Stimulated activated memory B cell treated with anti-CD40 and anti-IgM and Interleukin-4, amounts not matched to agents 10 μg/mL and 1 μg/mL and 100 μg/mL, for 72 hours (primary cell): ENCODE results near the gene AREL1.

Source experiments
- ATAC-seq: fragments of 150-1000 bp; cut with Tn5 transposase; 2 replicates; pipeline ENCODE4 v1.10.0; 2021
- H3K27ac Mint-ChIP-seq: one replicate; pipeline ENCODE4 v1.8.0; 2022; ENCODE audit warnings: mild to moderate bottlenecking, mixed read lengths
- H3K27me3 Mint-ChIP-seq: one replicate; pipeline ENCODE4 v1.8.0; 2022; ENCODE audit warnings: mixed read lengths
- H3K36me3 Mint-ChIP-seq: one replicate; pipeline ENCODE4 v1.8.0; 2022; ENCODE audit warnings: mixed read lengths
- H3K4me1 Mint-ChIP-seq: one replicate; pipeline ENCODE4 v1.8.0; 2022; ENCODE audit warnings: mixed read lengths
- H3K4me3 Mint-ChIP-seq: one replicate; pipeline ENCODE4 v1.8.0; 2022; ENCODE audit warnings: mild to moderate bottlenecking, moderate library complexity, mixed read lengths
- H3K9me3 Mint-ChIP-seq: one replicate; pipeline ENCODE4 v1.8.0; 2022; ENCODE audit warnings: mixed read lengths

The AREL1 gene

DNA sequence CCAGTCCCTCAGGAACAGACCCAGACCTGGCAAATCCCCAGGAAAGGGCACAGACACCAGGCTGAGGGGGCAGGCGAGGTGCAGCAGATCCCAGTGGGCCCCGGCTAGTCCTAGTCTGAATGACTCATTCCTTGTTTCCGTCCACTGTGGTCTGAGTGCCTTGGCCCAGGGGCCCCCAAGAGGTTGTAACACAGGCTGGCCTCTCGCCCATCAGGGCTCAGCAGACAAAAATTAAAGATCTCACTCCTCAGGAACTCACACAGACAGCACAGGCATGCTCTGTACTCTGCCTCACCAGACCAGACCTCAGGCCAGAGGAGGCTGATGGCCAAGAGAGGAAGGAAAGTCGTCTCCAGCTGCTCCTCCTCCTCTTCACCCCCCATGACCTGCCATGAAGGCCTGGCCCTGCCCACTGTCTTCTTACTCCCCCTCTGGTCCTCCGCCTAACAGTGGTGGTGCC, 93.2 kb downstream of the AREL1 start:
- Mint-ChIP-seq H3K4me3 (no peak overlapping the region), H3K4me1 (peaks cover 48% of the 10 kb centered on the region), H3K27ac (peak overlapping the region; percentile 38), H3K9me3 (no peaks in the 10 kb centered on the region), H3K36me3 (no peaks in the 10 kb centered on the region), H3K27me3 (peaks cover 16% of the 10 kb centered on the region)
- no peak for ATAC-seq

DNA sequence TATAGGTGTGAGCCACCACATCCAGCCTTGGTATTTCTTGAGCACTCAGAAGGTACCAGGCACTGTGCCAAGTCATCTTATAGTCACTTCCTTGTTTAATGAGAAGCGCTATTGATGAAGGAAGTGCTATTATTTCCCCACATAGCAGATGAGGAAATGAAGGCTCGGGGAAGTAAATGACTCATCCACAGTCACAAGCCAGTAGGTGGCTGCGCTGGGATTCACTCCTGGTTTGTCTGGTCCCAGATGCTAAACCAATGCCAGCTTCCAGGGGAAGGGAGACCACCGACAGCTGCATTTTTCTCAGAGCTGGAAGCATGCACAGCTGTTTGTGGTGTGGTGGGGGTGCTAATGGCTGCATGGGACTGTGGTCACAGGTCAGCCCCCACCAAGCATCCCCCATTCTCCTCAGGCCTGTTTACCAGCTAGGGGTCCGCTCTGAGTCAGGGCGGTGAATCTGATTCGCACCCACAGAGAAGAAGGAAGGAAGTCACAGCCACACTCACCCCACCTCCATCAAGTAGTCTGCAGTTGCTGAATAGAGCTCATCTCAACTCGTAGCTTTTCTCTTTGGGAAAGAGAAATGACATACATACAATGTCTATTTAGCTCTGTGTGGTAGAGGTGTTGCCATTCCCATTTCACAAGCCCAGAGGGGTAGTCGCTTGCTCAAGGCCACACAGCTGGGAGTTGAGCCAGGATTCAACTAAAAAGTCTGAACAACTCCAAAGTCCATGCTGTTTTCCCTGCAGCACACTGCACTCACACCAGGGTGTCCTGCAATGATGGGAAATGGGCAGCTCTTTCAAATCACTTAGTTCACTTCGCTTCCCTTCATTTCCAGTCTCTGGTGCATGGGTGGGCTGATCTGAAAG, 94.6 kb downstream of the AREL1 start:
- peaks cover 61% of the 10 kb centered on the region for H3K4me1 Mint-ChIP-seq
- H3K4me3 Mint-ChIP-seq = peak overlapping the region; percentile 4
- peak; percentile 66 for ATAC-seq
- H3K36me3 Mint-ChIP-seq = no peaks in the 10 kb centered on the region
- H3K9me3 Mint-ChIP-seq = no peaks in the 10 kb centered on the region
- peaks cover 30% of the 10 kb centered on the region for H3K27me3 Mint-ChIP-seq
- H3K27ac Mint-ChIP-seq = peak overlapping the region; percentile 59

- H3K4me3 Mint-ChIP-seq = no peak overlapping the region
- ATAC-seq = no peak
- no peaks in the 10 kb centered on the region for H3K9me3 Mint-ChIP-seq
- H3K27me3 Mint-ChIP-seq = peaks cover 31% of the 10 kb centered on the region
- H3K36me3 Mint-ChIP-seq = no peaks in the 10 kb centered on the region
- H3K27ac Mint-ChIP-seq = peak overlapping the region; percentile 59
- peaks cover 61% of the 10 kb centered on the region for H3K4me1 Mint-ChIP-seq
These were observed 95.7 kb downstream of the AREL1 start for GRCh38 chr14:74616996-74617700.

- no peak for ATAC-seq
- Mint-ChIP-seq H3K4me1 (peaks cover 61% of the 10 kb centered on the region), H3K36me3 (no peaks in the 10 kb centered on the region), H3K27ac (no peak overlapping the region), H3K9me3 (no peaks in the 10 kb centered on the region), H3K27me3 (peaks cover 31% of the 10 kb centered on the region), H3K4me3 (peak overlapping the region; percentile 1)
These were observed 96.4 kb downstream of the AREL1 start for GRCh38 chr14:74616507-74616906.

DNA sequence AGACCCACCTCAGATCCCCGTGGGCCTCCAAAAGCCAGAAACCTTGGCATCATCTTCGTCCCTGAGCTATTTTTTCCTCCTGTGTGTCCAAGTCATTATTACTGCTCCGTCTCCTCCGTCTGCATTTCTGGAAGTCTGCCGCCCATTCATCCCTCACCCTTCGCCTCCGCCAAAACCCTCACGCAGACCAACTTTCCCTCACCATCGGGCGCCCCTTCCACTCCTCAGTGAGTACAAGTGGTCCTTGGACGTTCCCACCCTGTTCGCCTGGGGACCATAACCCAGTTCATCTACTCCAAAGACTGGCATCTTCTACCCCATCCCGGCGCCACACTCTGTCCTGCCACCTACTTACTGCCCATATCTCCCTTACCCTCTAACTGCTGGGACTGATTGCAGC, 97.1 kb downstream of the AREL1 start:
- Mint-ChIP-seq H3K4me1 (peaks cover 61% of the 10 kb centered on the region), H3K36me3 (no peaks in the 10 kb centered on the region), H3K9me3 (no peaks in the 10 kb centered on the region), H3K27ac (no peak overlapping the region), H3K27me3 (peaks cover 36% of the 10 kb centered on the region), H3K4me3 (no peak overlapping the region)
- no peak for ATAC-seq

DNA sequence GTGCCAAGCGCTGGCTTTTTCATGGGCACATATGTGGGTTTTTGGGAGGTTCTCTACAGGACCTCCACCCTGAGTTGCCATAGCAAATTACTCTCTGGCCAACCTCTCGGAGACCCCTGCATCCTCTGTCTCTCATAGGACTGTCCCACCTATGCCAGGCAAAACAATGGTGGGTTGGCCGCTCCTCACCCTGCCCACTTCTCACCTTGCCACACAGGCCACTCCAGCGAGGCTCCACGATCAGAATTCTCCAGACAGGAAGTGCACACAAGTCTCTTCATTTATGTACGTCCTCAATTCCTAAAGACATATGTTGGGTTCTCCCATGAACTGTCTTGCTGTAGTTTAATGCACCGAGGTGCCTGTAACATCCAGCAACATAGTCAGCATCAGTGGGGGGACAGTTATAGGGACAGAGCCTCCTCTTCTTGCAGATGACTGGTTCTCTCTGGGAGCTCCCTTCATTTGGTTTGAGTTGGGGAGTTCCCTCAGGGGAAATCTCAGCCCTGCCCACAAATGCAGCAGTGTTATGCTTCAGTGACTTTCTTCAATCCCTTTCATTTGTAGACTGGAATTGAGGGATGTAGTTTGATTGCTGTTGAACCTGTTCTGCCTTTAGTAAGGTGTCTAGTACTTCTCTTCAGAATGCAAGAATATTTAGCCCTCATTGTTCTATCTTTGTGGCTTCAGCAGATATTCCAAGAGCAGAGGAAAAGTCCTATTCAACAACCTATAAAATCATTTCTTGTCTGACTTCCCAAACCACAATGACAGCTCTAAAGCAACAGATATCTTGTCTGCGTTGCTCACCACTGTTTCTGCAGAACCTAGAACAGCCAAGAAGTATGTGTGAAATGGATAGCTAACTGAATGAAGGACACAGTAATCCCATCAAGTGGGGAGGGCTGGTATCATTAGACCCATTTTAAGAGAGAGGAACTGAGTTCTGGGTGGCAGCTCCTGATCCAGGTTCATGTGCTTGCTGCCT, 98.1 kb downstream of the AREL1 start:
- Mint-ChIP-seq H3K4me3 (no peak overlapping the region), H3K27me3 (peaks cover 39% of the 10 kb centered on the region), H3K9me3 (no peaks in the 10 kb centered on the region), H3K36me3 (no peaks in the 10 kb centered on the region), H3K4me1 (peaks cover 55% of the 10 kb centered on the region), H3K27ac (no peak overlapping the region)
- no peak for ATAC-seq

DNA sequence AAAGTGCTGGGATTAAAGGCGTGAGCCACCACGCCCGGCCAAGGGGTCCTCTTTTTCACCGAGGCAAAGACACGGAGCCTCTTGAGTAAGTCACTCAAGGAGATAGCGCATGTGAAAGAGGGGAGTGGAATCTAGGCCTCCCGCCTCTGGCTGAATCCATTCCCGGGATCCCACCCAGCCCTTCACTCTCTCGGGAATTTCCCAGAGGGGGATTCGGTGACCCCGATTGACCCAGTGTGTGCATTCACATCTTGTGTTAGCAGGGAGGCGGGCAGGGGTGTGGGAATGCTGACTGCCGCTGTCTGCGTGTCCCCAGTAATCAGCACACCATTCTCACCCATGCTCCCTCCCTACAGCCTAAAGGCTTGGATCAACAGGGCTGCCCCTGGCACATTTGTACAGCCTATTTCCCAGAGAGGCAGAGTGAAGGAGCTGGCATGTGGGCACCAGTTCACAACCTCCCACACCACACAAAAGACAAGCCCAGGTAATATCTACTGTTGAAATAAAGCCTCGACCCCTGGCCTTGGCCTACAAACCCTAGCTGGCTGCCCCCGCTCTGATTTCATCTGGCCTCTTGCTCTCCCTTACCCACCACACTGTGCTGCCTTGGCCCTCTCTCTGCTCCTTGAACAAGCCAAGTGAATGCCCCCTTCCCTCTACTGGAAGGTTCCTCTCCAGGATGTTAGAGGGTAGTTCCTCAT, 99.5 kb downstream of the AREL1 start:
- Mint-ChIP-seq H3K27ac (no peak overlapping the region), H3K4me1 (peaks cover 55% of the 10 kb centered on the region), H3K27me3 (peaks cover 39% of the 10 kb centered on the region), H3K4me3 (no peak overlapping the region), H3K9me3 (no peaks in the 10 kb centered on the region), H3K36me3 (no peaks in the 10 kb centered on the region)
- ATAC-seq = no peak

- peaks cover 39% of the 10 kb centered on the region for H3K27me3 Mint-ChIP-seq
- peak overlapping the region; percentile 75 for H3K4me3 Mint-ChIP-seq
- H3K4me1 Mint-ChIP-seq = peaks cover 47% of the 10 kb centered on the region
- H3K27ac Mint-ChIP-seq = no peak overlapping the region
- peak; percentile 90 for ATAC-seq
- no peaks in the 10 kb centered on the region for H3K36me3 Mint-ChIP-seq
- no peaks in the 10 kb centered on the region for H3K9me3 Mint-ChIP-seq
These were observed 100.4 kb downstream of the AREL1 start for GRCh38 chr14:74612350-74613021.

DNA sequence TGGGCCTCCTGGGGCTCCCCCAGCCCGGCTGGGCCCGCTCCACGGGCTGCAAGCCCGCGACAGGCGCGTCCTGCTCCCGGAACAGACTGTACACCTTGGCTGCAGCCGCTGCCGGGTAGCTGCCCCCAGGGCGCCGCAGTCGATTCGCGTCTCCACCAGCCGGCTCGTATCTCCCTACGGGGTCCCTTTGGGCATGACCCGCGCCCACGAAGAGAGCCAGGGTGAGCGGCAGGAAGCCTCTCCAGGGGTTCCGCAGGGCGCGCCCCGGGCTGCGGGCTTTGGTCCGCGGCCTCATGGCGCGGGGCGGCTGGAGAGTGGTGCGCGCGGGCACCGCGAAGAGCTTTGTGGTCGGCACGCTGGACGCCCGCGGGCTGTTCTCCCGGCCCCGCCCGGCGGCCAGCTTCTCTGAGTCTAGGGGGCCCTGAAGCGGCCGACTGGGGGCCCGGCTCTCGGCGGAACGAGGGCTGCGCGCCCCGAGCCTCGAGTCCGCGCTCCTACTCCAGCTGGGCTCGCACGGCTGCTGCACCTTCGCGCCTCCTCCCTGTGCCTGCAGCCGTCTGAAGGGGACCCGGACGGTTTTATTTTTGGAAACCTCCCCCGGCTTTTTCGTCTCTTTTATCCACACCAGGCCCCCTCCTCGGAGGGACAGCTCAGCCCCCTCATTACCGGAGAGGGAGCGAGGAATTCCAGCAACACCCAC, 101.1 kb downstream of the AREL1 start, which contains the start of gene LTBP2:
LTBP2 (minus strand) TSS at position 588 of the 700 bp plus-strand sequence; CDS start at position 295, 293 bp downstream.
- H3K4me1 Mint-ChIP-seq = peaks cover 47% of the 10 kb centered on the region
- H3K27ac Mint-ChIP-seq = no peak within 1 kb of the TSS
- peak within 1 kb of the TSS; percentile 75 for H3K4me3 Mint-ChIP-seq
- no peaks in the 10 kb centered on the region for H3K9me3 Mint-ChIP-seq
- no peak for ATAC-seq
- peaks cover 39% of the 10 kb centered on the region for H3K27me3 Mint-ChIP-seq
- no peaks in the 10 kb centered on the region for H3K36me3 Mint-ChIP-seq
